Measurements from ENCODE around the gene ANKRD13A.
"Not testable (repeated sequence)": the region's sequence is repeated elsewhere in the genome, so short reads cannot be mapped to it uniquely, and the experiment has no call there.

ANKRD13A gene

GRCh38 chr12:109982210-109982609 is 17.0 kb upstream of the ANKRD13A start:
- Histone ChIP-seq H3K4me2 (ENCODE audit: low read length, poor library complexity, severe bottlenecking) (no peak overlapping the region), H3K9ac (ENCODE audit: low read length) (peak overlapping the region; percentile 60), H3K27me3 (ENCODE audit: control insufficient read depth in 1 of 2, insufficient read depth in 1 of 2, low read length in 2 of 2) (no peaks in the 10 kb centered on the region), H4K8ac (ENCODE audit: low read length) (no peak overlapping the region), H3K4ac (ENCODE audit: low read depth in 1 of 2, low read length in 2 of 2) (no peak overlapping the region), H2AFZ (ENCODE audit: low read depth, low read length) (no peak overlapping the region), H3K14ac (ENCODE audit: low read length in 2 of 2) (no peak overlapping the region), H3K9me3 (ENCODE audit: control insufficient read depth, low read length) (peaks cover 4% of the 10 kb centered on the region), H3K79me1 (replicated peaks; ENCODE audit: low read length, poor library complexity, severe bottlenecking) (peaks cover 34% of the 10 kb centered on the region), H2BK12ac (ENCODE audit: low read length in 2 of 2) (no peak overlapping the region), H2AK5ac (ENCODE audit: low read length, severe bottlenecking) (no peak overlapping the region), H2BK15ac (ENCODE audit: low read depth, poor library complexity, severe bottlenecking) (no peak overlapping the region), H2BK5ac (ENCODE audit: low read depth, low read length, poor library complexity, severe bottlenecking) (no peak overlapping the region), H4K91ac (ENCODE audit: low read length) (no peak overlapping the region), H3K36me3 (ENCODE audit: control insufficient read depth in 1 of 2, insufficient read depth in 2 of 2, low read depth in 1 of 2, low read length in 2 of 2) (peaks cover 48 to 80% of the 10 kb centered on the region in 2 experiments), H3K4me3 (ENCODE audit: insufficient read depth in 1 of 2, low read depth in 1 of 2, low read length in 2 of 2) (no peak overlapping the region), H3K23ac (ENCODE audit: low read length in 2 of 2) (no peak overlapping the region), H3K27ac (ENCODE audit: low read length, poor library complexity, severe bottlenecking) (no peak overlapping the region), H2BK120ac (ENCODE audit: low read depth, low read length) (no peak overlapping the region), H3K18ac (ENCODE audit: low read depth in 1 of 2, low read length in 2 of 2) (no peak overlapping the region), H3K4me1 (ENCODE audit: control insufficient read depth, insufficient read depth, low read depth, low read length) (no peaks in the 10 kb centered on the region)
- DNase-seq: no peak

DNA sequence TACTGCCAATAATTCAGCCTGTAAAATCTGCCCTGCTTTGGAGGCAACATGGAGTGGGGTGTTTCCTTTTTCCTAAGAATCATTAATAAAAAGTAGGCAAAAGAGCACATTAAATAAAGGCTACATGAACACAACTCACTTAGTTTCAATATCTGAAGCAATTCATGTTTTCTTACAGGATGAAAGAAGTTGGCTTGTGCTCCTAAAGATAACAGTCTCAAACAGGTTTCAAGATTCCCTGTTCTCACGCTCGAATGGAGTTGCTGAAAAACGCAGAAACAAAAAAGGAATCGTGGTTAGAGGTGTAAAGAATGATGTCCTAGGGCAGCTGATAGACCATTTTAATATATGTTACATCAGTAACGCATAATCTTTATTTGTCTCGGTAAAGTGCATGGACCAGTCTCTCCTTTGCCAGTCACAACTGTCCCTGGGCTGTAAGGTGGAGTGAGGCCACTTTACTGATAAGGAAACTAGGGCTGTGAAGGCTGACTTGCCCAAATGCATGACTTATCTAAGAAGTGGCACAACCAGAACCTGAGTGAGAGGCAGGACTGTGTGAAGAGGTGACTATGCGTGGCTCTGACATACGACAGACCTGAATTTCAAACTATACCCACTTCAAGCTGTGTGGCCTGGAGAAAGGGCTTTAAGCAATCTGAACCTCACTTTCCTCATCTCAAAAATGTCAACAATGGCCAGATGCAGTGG is 15.6 kb upstream of the ANKRD13A start:
- DNase-seq: no peak
- Histone ChIP-seq H3K18ac (ENCODE audit: low read depth in 1 of 2, low read length in 2 of 2) (no peak overlapping the region), H2BK15ac (ENCODE audit: low read depth, poor library complexity, severe bottlenecking) (no peak overlapping the region), H3K4ac (ENCODE audit: low read depth in 1 of 2, low read length in 2 of 2) (no peak overlapping the region), H3K79me1 (replicated peaks; ENCODE audit: low read length, poor library complexity, severe bottlenecking) (peaks cover 35% of the 10 kb centered on the region), H3K9me3 (ENCODE audit: control insufficient read depth, low read length) (peaks cover 4% of the 10 kb centered on the region), H3K4me1 (ENCODE audit: control insufficient read depth, insufficient read depth, low read depth, low read length) (no peaks in the 10 kb centered on the region), H2BK12ac (ENCODE audit: low read length in 2 of 2) (no peak overlapping the region), H2AK5ac (ENCODE audit: low read length, severe bottlenecking) (no peak overlapping the region), H3K27ac (ENCODE audit: low read length, poor library complexity, severe bottlenecking) (no peak overlapping the region), H3K4me2 (ENCODE audit: low read length, poor library complexity, severe bottlenecking) (no peak overlapping the region), H3K4me3 (ENCODE audit: insufficient read depth in 1 of 2, low read depth in 1 of 2, low read length in 2 of 2) (no peak overlapping the region), H3K9ac (ENCODE audit: low read length) (no peak overlapping the region), H3K36me3 (ENCODE audit: control insufficient read depth in 1 of 2, insufficient read depth in 2 of 2, low read depth in 1 of 2, low read length in 2 of 2) (peaks cover 52 to 78% of the 10 kb centered on the region in 2 experiments), H2BK5ac (ENCODE audit: low read depth, low read length, poor library complexity, severe bottlenecking) (no peak overlapping the region), H4K8ac (ENCODE audit: low read length) (no peak overlapping the region), H3K23ac (ENCODE audit: low read length in 2 of 2) (no peak overlapping the region), H2AFZ (ENCODE audit: low read depth, low read length) (no peak overlapping the region), H3K27me3 (ENCODE audit: control insufficient read depth in 1 of 2, insufficient read depth in 1 of 2, low read length in 2 of 2) (no peaks in the 10 kb centered on the region), H2BK120ac (ENCODE audit: low read depth, low read length) (no peak overlapping the region), H3K14ac (ENCODE audit: low read length in 2 of 2) (no peak overlapping the region), H4K91ac (ENCODE audit: low read length) (no peak overlapping the region)
- 98% methylated on average over 7 of the region's 8 CpGs for WGBS

DNA sequence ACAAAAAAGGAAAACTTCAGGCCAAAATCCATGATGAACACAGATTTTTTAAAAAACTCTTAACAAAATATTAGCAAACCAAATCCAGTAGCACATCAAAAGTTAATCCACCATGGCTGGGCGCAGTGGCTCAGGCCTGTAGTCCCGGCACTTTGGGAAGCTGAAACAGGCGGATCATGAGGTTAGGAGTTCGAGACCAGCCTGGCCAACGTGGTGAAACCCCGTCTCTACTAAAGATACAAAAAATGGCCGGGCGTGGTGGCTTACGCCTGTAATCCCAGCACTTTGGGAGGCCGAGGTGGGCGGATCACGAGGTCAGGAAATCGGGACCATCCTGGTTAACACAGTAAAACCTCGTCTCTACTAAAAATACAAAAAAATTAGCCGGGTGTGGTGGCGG is 13.0 kb upstream of the ANKRD13A start:
- H4K91ac ChIP-seq (ENCODE audit: low read length); H2BK5ac ChIP-seq (ENCODE audit: low read depth, low read length, poor library complexity, severe bottlenecking); H3K23ac ChIP-seq (ENCODE audit: low read length in 2 of 2); DNase-seq; H2BK12ac ChIP-seq (ENCODE audit: low read length in 2 of 2); H4K8ac ChIP-seq (ENCODE audit: low read length); H2BK15ac ChIP-seq (ENCODE audit: low read depth, poor library complexity, severe bottlenecking); H2BK120ac ChIP-seq (ENCODE audit: low read depth, low read length); H2AFZ ChIP-seq (ENCODE audit: low read depth, low read length); H3K4me2 ChIP-seq (ENCODE audit: low read length, poor library complexity, severe bottlenecking); H3K4me3 ChIP-seq (ENCODE audit: insufficient read depth in 1 of 2, low read depth in 1 of 2, low read length in 2 of 2); H3K9me3 ChIP-seq (ENCODE audit: control insufficient read depth, low read length); H3K4me1 ChIP-seq (ENCODE audit: control insufficient read depth, insufficient read depth, low read depth, low read length); H3K9ac ChIP-seq (ENCODE audit: low read length); H3K27me3 ChIP-seq (ENCODE audit: control insufficient read depth in 1 of 2, insufficient read depth in 1 of 2, low read length in 2 of 2); H3K4ac ChIP-seq (ENCODE audit: low read depth in 1 of 2, low read length in 2 of 2); H3K14ac ChIP-seq (ENCODE audit: low read length in 2 of 2); H3K18ac ChIP-seq (ENCODE audit: low read depth in 1 of 2, low read length in 2 of 2); H2AK5ac ChIP-seq (ENCODE audit: low read length, severe bottlenecking); H3K27ac ChIP-seq (ENCODE audit: low read length, poor library complexity, severe bottlenecking): not testable (repeated sequence)
- WGBS: 95% methylated on average over 16 of the region's 16 CpGs
- H3K79me1 ChIP-seq (replicated peaks; ENCODE audit: low read length, poor library complexity, severe bottlenecking): peaks cover 34% of the 10 kb centered on the region
- peaks cover 39 to 78% of the 10 kb centered on the region in 2 experiments for H3K36me3 ChIP-seq (ENCODE audit: control insufficient read depth in 1 of 2, insufficient read depth in 2 of 2, low read depth in 1 of 2, low read length in 2 of 2)

DNA sequence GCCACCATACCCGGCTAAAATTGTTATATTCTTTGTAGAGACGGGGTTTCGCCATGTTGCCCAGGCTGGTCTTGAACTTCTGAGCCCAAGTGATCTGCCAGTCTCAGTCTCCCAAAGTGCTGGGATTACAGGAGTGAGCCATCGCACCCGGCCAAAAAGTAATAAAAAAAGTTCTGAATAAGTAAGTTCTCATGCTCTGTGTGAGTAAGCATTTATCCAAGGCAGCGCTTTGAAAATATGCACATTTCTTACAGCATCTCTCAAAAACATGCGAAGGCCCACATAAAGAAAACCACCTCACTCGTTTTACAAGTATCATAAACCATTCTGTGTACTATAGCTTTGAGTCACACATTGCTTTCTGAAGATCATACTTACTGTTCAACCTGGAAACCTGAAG is 11.6 kb upstream of the ANKRD13A start:
- H4K91ac ChIP-seq (ENCODE audit: low read length): no peak overlapping the region
- H3K4ac ChIP-seq (ENCODE audit: low read depth in 1 of 2, low read length in 2 of 2): no peak overlapping the region
- no peak for DNase-seq
- no peak overlapping the region for H2AFZ ChIP-seq (ENCODE audit: low read depth, low read length)
- H3K4me2 ChIP-seq (ENCODE audit: low read length, poor library complexity, severe bottlenecking): no peak overlapping the region
- no peak overlapping the region for H4K8ac ChIP-seq (ENCODE audit: low read length)
- no peaks in the 10 kb centered on the region for H3K27me3 ChIP-seq (ENCODE audit: control insufficient read depth in 1 of 2, insufficient read depth in 1 of 2, low read length in 2 of 2)
- no peak overlapping the region for H2AK5ac ChIP-seq (ENCODE audit: low read length, severe bottlenecking)
- WGBS: 93% methylated on average over 8 of the region's 8 CpGs
- H3K9me3 ChIP-seq (ENCODE audit: control insufficient read depth, low read length): no peaks in the 10 kb centered on the region
- no peak overlapping the region for H3K27ac ChIP-seq (ENCODE audit: low read length, poor library complexity, severe bottlenecking)
- H2BK5ac ChIP-seq (ENCODE audit: low read depth, low read length, poor library complexity, severe bottlenecking): no peak overlapping the region
- H2BK12ac ChIP-seq (ENCODE audit: low read length in 2 of 2): no peak overlapping the region
- no peak overlapping the region for H3K4me3 ChIP-seq (ENCODE audit: insufficient read depth in 1 of 2, low read depth in 1 of 2, low read length in 2 of 2)
- H3K14ac ChIP-seq (ENCODE audit: low read length in 2 of 2): no peak overlapping the region
- no peak overlapping the region for H3K18ac ChIP-seq (ENCODE audit: low read depth in 1 of 2, low read length in 2 of 2)
- H3K79me1 ChIP-seq (replicated peaks; ENCODE audit: low read length, poor library complexity, severe bottlenecking): peaks cover 37% of the 10 kb centered on the region
- no peak overlapping the region for H3K23ac ChIP-seq (ENCODE audit: low read length in 2 of 2)
- H3K36me3 ChIP-seq (ENCODE audit: control insufficient read depth in 1 of 2, insufficient read depth in 2 of 2, low read depth in 1 of 2, low read length in 2 of 2): peaks cover 35 to 75% of the 10 kb centered on the region in 2 experiments
- no peaks in the 10 kb centered on the region for H3K4me1 ChIP-seq (ENCODE audit: control insufficient read depth, insufficient read depth, low read depth, low read length)
- no peak overlapping the region for H2BK120ac ChIP-seq (ENCODE audit: low read depth, low read length)
- H3K9ac ChIP-seq (ENCODE audit: low read length): no peak overlapping the region
- no peak overlapping the region for H2BK15ac ChIP-seq (ENCODE audit: low read depth, poor library complexity, severe bottlenecking)

Measured in mesenchymal stem cell (in vitro differentiated cells and primary cell).